ENCODE measurements around the gene KIAA0232. TPM values are rescaled to one million over a fixed set of nuclear protein-coding genes. Genes with fewer than 3 reads are reported as not detected.

Gene KIAA0232
- polyA plus RNA-seq, 1 donor from 2014 or later, result 57.6 TPM

DNA sequence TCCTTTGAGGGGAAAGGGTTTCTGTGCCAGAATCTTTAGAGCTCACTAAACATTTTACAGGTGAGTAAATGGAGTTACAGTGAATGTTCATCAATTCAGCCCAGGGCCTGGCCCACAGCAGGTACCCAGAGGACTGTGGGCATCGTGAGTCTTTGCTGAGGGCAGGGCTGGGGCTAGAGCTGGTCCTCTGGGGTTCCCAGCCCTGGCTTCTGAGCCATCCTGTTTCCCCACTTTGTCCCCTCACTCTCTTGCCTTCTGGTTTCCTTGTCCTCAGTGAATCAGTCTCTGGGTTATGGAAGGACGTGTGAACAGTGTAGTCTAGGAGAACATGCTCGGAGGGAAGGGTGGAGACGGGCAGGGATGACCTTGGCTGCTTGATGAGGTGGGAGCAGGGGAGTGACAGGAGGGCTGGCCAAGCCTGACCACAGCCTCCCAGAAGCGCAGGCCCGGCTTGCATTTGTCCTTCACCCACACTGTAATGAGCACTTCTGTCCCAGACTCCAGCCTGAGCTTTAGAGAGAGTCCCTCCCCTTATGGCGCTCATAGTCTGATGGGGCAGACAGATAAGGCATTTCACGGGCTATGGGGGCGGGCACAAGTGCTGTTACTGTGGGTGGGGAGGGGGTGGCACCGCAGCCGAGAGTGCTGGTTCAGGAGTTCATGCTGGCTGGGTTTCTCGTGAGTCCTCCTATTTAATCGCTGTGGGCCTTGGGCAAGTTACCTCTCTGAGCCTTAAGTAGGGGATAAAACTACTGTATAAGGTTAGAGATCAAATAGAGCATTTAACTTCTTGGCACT, 144.4 kb downstream of the KIAA0232 start:
- TF ChIP-seq CTCF (IDR thresholded peaks at IDR 0.05; ENCODE audit: poor library complexity, severe bottlenecking) (no peak), TAF1 (IDR thresholded peaks at IDR 0.05; ENCODE audit: low read depth) (no peak), EP300 (conservative IDR thresholded peaks at IDR 0.05; ENCODE audit: poor library complexity, severe bottlenecking) (no peak), MXI1 (conservative IDR thresholded peaks at IDR 0.05; ENCODE audit: poor library complexity, severe bottlenecking) (no peak), POLR2AphosphoS5 (IDR thresholded peaks at IDR 0.05) (no peak), EZH2 (IDR thresholded peaks at IDR 0.05; ENCODE audit: borderline replicate concordance, insufficient read depth, low read length, poor library complexity, severe bottlenecking) (no peak)
- TF ChIP-seq, protein P1, sequence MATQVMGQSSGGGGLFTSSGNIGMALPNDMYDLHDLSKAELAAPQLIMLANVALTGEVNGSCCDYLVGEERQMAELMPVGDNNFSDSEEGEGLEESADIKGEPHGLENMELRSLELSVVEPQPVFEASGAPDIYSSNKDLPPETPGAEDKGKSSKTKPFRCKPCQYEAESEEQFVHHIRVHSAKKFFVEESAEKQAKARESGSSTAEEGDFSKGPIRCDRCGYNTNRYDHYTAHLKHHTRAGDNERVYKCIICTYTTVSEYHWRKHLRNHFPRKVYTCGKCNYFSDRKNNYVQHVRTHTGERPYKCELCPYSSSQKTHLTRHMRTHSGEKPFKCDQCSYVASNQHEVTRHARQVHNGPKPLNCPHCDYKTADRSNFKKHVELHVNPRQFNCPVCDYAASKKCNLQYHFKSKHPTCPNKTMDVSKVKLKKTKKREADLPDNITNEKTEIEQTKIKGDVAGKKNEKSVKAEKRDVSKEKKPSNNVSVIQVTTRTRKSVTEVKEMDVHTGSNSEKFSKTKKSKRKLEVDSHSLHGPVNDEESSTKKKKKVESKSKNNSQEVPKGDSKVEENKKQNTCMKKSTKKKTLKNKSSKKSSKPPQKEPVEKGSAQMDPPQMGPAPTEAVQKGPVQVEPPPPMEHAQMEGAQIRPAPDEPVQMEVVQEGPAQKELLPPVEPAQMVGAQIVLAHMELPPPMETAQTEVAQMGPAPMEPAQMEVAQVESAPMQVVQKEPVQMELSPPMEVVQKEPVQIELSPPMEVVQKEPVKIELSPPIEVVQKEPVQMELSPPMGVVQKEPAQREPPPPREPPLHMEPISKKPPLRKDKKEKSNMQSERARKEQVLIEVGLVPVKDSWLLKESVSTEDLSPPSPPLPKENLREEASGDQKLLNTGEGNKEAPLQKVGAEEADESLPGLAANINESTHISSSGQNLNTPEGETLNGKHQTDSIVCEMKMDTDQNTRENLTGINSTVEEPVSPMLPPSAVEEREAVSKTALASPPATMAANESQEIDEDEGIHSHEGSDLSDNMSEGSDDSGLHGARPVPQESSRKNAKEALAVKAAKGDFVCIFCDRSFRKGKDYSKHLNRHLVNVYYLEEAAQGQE (IDR thresholded peaks at IDR 0.05; ENCODE audit: borderline replicate concordance), result no peak
- no peak overlapping the region for H3K4me3 ChIP-seq (ENCODE audit: low read length)
- no peak overlapping the region for H2AFZ ChIP-seq (ENCODE audit: low read depth, low read length)
- no peaks in the 10 kb centered on the region for H4K20me1 ChIP-seq (ENCODE audit: insufficient read depth)
- H3K27ac ChIP-seq (ENCODE audit: low read length), result no peak overlapping the region
- no peak overlapping the region for H3K9ac ChIP-seq (ENCODE audit: low read length)
- no peaks in the 10 kb centered on the region for H3K36me3 ChIP-seq (ENCODE audit: insufficient read depth, low read length)
- H3K79me2 ChIP-seq (replicated peaks; ENCODE audit: insufficient read depth, low read length), result no peaks in the 10 kb centered on the region
- no peaks in the 10 kb centered on the region for H3K27me3 ChIP-seq (ENCODE audit: insufficient read depth, low read depth, low read length)
- no peaks in the 10 kb centered on the region for H3K9me3 ChIP-seq (ENCODE audit: low read length)
- H3K9me2 ChIP-seq (ENCODE audit: insufficient read depth, low read length), result no peaks in the 10 kb centered on the region
- no peak overlapping the region for H3K4me2 ChIP-seq (ENCODE audit: low read length)
- no peaks in the 10 kb centered on the region for H3F3A ChIP-seq (ENCODE audit: insufficient read depth, low read length, poor library complexity, severe bottlenecking)

- no peaks in the 10 kb centered on the region for H3K36me3 ChIP-seq (ENCODE audit: insufficient read depth, low read length)
- H3K79me2 ChIP-seq (replicated peaks; ENCODE audit: insufficient read depth, low read length), result no peaks in the 10 kb centered on the region
- no peaks in the 10 kb centered on the region for H3K9me2 ChIP-seq (ENCODE audit: insufficient read depth, low read length)
- H3K4me2 ChIP-seq (ENCODE audit: low read length), result no peak overlapping the region
- TF ChIP-seq EZH2 (IDR thresholded peaks at IDR 0.05; ENCODE audit: borderline replicate concordance, insufficient read depth, low read length, poor library complexity, severe bottlenecking), result no peak
- no peak for TF ChIP-seq MXI1 (conservative IDR thresholded peaks at IDR 0.05; ENCODE audit: poor library complexity, severe bottlenecking)
- TF ChIP-seq SMC3 (conservative IDR thresholded peaks at IDR 0.05; ENCODE audit: poor library complexity), result no peak
- TF ChIP-seq POLR2AphosphoS5 (IDR thresholded peaks at IDR 0.05), result no peak
- no peak for TF ChIP-seq TAF1 (IDR thresholded peaks at IDR 0.05; ENCODE audit: low read depth)
- TF ChIP-seq CTCF (IDR thresholded peaks at IDR 0.05; ENCODE audit: poor library complexity, severe bottlenecking), result no peak
- TF ChIP-seq RAD21 (conservative IDR thresholded peaks at IDR 0.05), result no peak
- TF ChIP-seq EP300 (conservative IDR thresholded peaks at IDR 0.05; ENCODE audit: poor library complexity, severe bottlenecking), result no peak
- TF ChIP-seq, protein P1 (IDR thresholded peaks at IDR 0.05; ENCODE audit: borderline replicate concordance), result no peak
- no peak overlapping the region for H3K27ac ChIP-seq (ENCODE audit: low read length)
- no peaks in the 10 kb centered on the region for H3K9me3 ChIP-seq (ENCODE audit: low read length)
- H4K20me1 ChIP-seq (ENCODE audit: insufficient read depth), result no peaks in the 10 kb centered on the region
- H3F3A ChIP-seq (ENCODE audit: insufficient read depth, low read length, poor library complexity, severe bottlenecking), result no peaks in the 10 kb centered on the region
- no peak overlapping the region for H3K4me3 ChIP-seq (ENCODE audit: low read length)
- H2AFZ ChIP-seq (ENCODE audit: low read depth, low read length), result no peak overlapping the region
- no peaks in the 10 kb centered on the region for H3K27me3 ChIP-seq (ENCODE audit: insufficient read depth, low read depth, low read length)
- no peak overlapping the region for H3K9ac ChIP-seq (ENCODE audit: low read length)
Observed at GRCh38 chr4:6928081-6928480, 145.6 kb downstream of the KIAA0232 start.

All from neural cell (in vitro differentiated cells).